22Rv1 (cell line): ENCODE measurements around the gene WDTC1.

ENCODE experiments used
- CTCF ChIP-seq: fragments of 450-650 bp; IDR thresholded peaks from 2 replicates; pipeline ENCODE4 v1.5.1; 2017; ENCODE audit warnings: mild to moderate bottlenecking
- ZFX ChIP-seq: fragments of 450-650 bp; IDR thresholded peaks from 2 replicates; pipeline ENCODE4 v1.6.1; 2017; ENCODE audit warnings: antibody characterized with exemption, borderline replicate concordance

DNA sequence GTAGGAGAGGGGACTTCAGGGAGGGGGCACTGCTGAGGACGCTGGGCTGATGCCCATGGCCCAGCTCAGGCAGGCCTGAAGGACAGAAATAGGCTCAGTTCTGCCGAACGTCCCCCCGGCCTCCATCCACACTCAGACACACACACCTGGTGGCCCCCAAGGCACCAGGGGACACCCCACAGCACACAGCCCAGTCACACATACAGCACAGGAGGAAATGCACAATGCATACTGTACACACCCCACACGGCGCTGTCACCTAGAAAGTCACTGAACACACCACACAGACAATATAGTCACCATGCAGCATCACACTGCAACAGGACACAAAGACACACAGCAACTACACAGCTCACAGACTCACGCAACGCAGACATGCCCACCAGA lies 108.0 kb downstream of the WDTC1 start:
- TF ChIP-seq CTCF (no peak), ZFX (no peak)
